Measurements from ENCODE around the gene PARVB.

PARVB gene

GRCh38 chr22:44139773-44140172, 115.7 kb downstream of the PARVB start:
- Histone ChIP-seq H3K9me3 (ENCODE audit: low read length) (no peaks in the 10 kb centered on the region), H3K4me3 (ENCODE audit: low read length) (no peak overlapping the region), H3K36me3 (ENCODE audit: insufficient read depth, low read length) (no peaks in the 10 kb centered on the region), H3K4me1 (ENCODE audit: insufficient read depth, low read length) (peaks cover 8% of the 10 kb centered on the region), H2AFZ (ENCODE audit: low read depth, low read length) (no peak overlapping the region), H3K27me3 (ENCODE audit: insufficient read depth, low read length) (no peaks in the 10 kb centered on the region)

- Histone ChIP-seq H3K27me3 (ENCODE audit: insufficient read depth, low read length) (peaks cover 4% of the 10 kb centered on the region), H3K4me1 (ENCODE audit: insufficient read depth, low read length) (peaks cover 11% of the 10 kb centered on the region), H3K4me3 (ENCODE audit: low read length) (no peak overlapping the region), H2AFZ (ENCODE audit: low read depth, low read length) (no peak overlapping the region), H3K9me3 (ENCODE audit: low read length) (no peaks in the 10 kb centered on the region), H3K36me3 (ENCODE audit: insufficient read depth, low read length) (no peaks in the 10 kb centered on the region)
Measured at GRCh38 chr22:44142421-44143104, 118.5 kb downstream of the PARVB start.

DNA sequence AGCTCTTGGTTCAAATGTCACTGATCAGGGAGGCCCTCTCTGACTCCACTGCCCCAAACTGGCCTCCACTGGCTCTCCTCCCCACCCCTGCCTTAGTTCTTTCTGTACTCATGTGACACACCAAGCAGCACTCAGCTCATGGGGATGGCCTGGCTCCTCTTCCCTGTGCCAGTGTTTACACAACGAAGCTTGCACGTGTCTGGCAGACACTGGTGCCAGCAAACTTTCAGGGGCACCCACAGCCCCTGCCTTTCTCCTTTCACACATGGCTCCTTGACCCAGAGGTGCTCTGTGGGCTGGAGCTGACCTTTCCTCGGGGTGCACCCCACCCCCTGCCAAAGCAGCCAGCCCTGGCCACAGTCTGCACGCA, 119.0 kb downstream of the PARVB start:
- H3K4me1 ChIP-seq (ENCODE audit: insufficient read depth, low read length) = peaks cover 16% of the 10 kb centered on the region
- H3K27me3 ChIP-seq (ENCODE audit: insufficient read depth, low read length) = peaks cover 9% of the 10 kb centered on the region
- H2AFZ ChIP-seq (ENCODE audit: low read depth, low read length) = no peak overlapping the region
- H3K9me3 ChIP-seq (ENCODE audit: low read length) = no peaks in the 10 kb centered on the region
- no peaks in the 10 kb centered on the region for H3K36me3 ChIP-seq (ENCODE audit: insufficient read depth, low read length)
- no peak overlapping the region for H3K4me3 ChIP-seq (ENCODE audit: low read length)

GRCh38 chr22:44143579-44143978, 119.5 kb downstream of the PARVB start:
- Histone ChIP-seq H3K27me3 (ENCODE audit: insufficient read depth, low read length) (peaks cover 13% of the 10 kb centered on the region), H2AFZ (ENCODE audit: low read depth, low read length) (no peak overlapping the region), H3K4me3 (ENCODE audit: low read length) (no peak overlapping the region), H3K9me3 (ENCODE audit: low read length) (no peaks in the 10 kb centered on the region), H3K4me1 (ENCODE audit: insufficient read depth, low read length) (peaks cover 19% of the 10 kb centered on the region), H3K36me3 (ENCODE audit: insufficient read depth, low read length) (no peaks in the 10 kb centered on the region)

DNA sequence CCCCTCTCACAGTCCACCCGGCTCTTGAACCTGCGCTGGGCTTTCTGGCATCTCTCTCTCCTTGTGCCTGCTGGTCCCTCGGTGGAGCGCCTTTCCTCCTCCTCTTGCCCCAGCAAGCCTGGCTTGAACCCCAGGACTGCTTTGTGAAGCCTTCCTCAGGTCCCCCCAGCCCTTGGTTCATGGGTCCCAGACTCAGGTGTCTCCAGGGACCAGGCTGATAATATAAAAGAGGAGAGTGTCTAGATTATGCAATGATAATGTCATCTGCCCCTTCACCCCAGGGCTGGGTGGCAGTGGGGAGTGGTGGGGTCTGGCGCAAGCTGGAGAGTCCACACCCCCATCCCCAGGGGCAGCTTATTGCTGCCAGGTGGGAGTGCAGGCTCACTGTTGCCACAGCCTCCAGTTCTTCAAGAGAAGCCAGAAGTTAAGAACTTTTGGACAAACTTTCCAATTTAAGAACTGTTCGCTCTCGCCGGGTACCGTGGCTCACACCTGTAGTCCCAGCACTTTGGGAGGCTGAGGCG, 120.0 kb downstream of the PARVB start:
- Histone ChIP-seq H3K4me1 (ENCODE audit: insufficient read depth, low read length) (peaks cover 19% of the 10 kb centered on the region), H2AFZ (ENCODE audit: low read depth, low read length) (no peak overlapping the region), H3K36me3 (ENCODE audit: insufficient read depth, low read length) (no peaks in the 10 kb centered on the region), H3K27me3 (ENCODE audit: insufficient read depth, low read length) (peaks cover 15% of the 10 kb centered on the region), H3K4me3 (ENCODE audit: low read length) (no peak overlapping the region), H3K9me3 (ENCODE audit: low read length) (no peaks in the 10 kb centered on the region)

DNA sequence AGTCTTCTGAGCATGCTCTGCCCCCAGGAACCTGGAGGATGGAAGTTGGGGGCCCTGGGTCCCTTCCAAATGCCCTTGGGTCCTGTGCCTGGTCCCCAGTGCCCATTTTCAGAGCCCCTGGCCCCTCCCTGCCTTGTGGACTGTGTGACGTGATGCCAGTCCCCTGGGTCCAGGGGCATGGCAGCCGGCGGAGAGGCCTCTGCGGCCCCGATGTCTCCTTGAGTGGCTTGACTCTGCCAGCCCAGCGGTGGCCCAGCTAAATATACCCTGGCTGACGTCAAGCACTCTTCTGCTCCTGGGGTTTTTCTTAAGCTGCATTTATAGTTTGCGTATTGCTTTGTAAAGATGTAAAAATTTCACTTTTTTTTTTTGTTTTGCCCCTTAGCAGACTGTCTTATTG, 121.4 kb downstream of the PARVB start:
- no peaks in the 10 kb centered on the region for H3K9me3 ChIP-seq (ENCODE audit: low read length)
- no peak overlapping the region for H2AFZ ChIP-seq (ENCODE audit: low read depth, low read length)
- H3K4me3 ChIP-seq (ENCODE audit: low read length) = no peak overlapping the region
- peaks cover 19% of the 10 kb centered on the region for H3K4me1 ChIP-seq (ENCODE audit: insufficient read depth, low read length)
- no peaks in the 10 kb centered on the region for H3K36me3 ChIP-seq (ENCODE audit: insufficient read depth, low read length)
- H3K27me3 ChIP-seq (ENCODE audit: insufficient read depth, low read length) = peaks cover 15% of the 10 kb centered on the region

DNA sequence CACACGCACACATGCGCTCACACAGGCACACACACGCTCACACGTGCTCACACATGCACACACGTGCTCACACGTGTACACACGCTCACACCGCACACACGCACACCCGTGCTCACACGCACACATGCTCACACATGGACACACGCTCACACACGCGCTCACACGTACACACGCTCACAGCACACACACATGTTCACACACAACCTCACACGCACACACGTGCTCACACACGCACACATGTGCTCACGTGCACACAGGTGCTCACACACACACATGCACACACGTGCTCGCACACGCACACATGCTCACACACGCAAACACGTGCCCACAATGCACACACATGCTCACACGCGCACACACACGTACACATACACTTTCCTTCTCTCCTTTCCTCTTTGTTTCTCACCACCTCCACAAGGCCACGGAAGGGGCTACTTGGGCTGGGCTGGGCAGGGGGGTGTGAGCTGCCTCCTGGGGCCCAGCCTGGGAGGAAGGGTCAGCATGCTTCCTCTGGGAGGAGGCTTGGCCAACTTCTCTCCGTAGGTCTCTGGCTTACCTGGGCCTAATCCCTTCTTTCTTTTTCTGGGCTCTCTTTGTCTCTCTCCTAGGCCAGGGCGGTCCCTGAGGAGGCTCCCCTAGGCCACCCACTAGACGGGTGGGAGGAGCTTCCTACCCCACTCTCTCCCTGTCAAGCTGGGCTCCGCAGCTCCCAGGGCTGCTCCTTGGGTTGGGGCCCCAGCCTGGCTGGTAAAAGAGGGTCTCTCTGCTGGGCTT, 122.2 kb downstream of the PARVB start:
- Histone ChIP-seq H3K9me3 (ENCODE audit: low read length) (no peaks in the 10 kb centered on the region), H3K27me3 (ENCODE audit: insufficient read depth, low read length) (peaks cover 15% of the 10 kb centered on the region), H3K4me1 (ENCODE audit: insufficient read depth, low read length) (peaks cover 19% of the 10 kb centered on the region), H3K4me3 (ENCODE audit: low read length) (no peak overlapping the region), H2AFZ (ENCODE audit: low read depth, low read length) (no peak overlapping the region), H3K36me3 (ENCODE audit: insufficient read depth, low read length) (no peaks in the 10 kb centered on the region)

DNA sequence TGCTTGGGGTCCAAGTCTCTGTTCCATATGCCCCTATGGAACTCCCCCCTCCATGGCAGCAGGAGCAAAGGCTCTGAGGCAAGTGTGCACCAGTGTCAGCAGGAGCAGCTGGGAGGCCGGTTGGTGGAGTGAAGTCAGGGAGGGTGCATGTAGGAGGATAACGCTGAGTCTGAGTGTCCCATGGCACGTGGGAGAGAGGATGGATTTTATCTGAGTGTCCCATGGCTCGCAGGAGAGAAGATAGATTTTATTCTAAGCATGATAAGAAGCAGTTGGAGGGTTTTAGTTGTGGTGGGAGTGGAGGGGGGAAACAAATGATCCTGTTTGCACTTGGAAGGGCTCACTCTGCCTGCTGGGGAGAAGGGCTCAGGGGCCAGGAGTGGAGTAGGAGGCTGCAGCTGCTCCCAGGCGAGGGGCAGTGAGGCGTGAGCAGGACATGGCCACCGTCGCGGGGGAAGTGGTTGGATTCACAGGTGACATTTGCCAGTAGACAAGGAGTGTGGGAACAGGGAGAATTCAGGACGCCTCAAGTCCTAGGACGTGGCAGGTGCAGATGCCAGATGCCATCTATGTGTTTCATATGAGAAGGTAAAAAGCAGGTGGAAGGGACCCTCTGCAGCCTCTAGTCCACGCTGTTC, 123.0 kb downstream of the PARVB start:
- Histone ChIP-seq H3K9me3 (ENCODE audit: low read length) (no peaks in the 10 kb centered on the region), H2AFZ (ENCODE audit: low read depth, low read length) (no peak overlapping the region), H3K4me3 (ENCODE audit: low read length) (no peak overlapping the region), H3K4me1 (ENCODE audit: insufficient read depth, low read length) (peaks cover 19% of the 10 kb centered on the region), H3K27me3 (ENCODE audit: insufficient read depth, low read length) (peaks cover 15% of the 10 kb centered on the region), H3K36me3 (ENCODE audit: insufficient read depth, low read length) (no peaks in the 10 kb centered on the region)

DNA sequence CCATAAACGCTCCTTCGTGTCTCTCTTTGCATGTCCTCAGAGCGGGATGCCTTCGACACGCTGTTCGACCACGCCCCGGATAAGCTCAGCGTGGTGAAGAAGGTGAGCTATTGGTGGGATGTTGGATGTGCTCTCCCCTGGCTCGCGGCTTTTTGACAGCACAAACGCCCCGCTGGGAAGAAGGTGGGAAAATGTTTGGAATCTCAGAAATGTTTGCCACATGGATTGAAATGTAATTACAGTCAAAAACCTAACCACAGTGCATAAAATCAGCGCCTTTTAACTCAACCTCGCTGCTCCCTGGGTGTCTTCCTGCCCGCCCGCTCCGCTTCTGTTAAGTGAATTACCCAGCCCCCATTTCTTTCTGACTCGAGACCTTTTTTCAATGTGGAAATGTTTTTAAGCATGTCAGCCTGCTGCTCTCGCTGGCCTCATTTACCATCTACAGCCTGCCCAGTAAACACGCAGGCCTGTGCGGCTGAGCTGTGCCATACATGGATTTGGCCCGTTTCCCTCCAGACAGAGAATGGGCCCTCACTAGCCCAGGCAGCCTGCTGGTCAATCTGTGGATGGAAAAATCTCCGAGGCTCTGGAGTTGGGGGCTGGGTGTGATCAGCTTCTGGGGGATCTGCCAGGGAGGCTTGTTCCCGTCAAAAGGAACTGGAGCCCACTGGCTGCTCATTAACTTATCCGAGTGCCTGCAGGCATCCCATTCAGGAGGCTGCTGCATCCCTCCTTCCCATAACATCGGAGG, 123.9 kb downstream of the PARVB start:
- Histone ChIP-seq H2AFZ (ENCODE audit: low read depth, low read length) (no peak overlapping the region), H3K4me3 (ENCODE audit: low read length) (no peak overlapping the region), H3K4me1 (ENCODE audit: insufficient read depth, low read length) (peaks cover 19% of the 10 kb centered on the region)

GRCh38 chr22:44151676-44152075, 127.6 kb downstream of the PARVB start:
- no peak overlapping the region for H3K4me3 ChIP-seq (ENCODE audit: low read length)
- peaks cover 16% of the 10 kb centered on the region for H3K4me1 ChIP-seq (ENCODE audit: insufficient read depth, low read length)
- peaks cover 15% of the 10 kb centered on the region for H3K27me3 ChIP-seq (ENCODE audit: insufficient read depth, low read length)
- no peaks in the 10 kb centered on the region for H3K36me3 ChIP-seq (ENCODE audit: insufficient read depth, low read length)
- no peaks in the 10 kb centered on the region for H3K9me3 ChIP-seq (ENCODE audit: low read length)
- H2AFZ ChIP-seq (ENCODE audit: low read depth, low read length) = no peak overlapping the region

More for the DNA sequence above, 123.9 kb downstream of the PARVB start:
- no peaks in the 10 kb centered on the region for H3K9me3 ChIP-seq (ENCODE audit: low read length)
- H3K36me3 ChIP-seq (ENCODE audit: insufficient read depth, low read length) = no peaks in the 10 kb centered on the region
- peaks cover 15% of the 10 kb centered on the region for H3K27me3 ChIP-seq (ENCODE audit: insufficient read depth, low read length)

- Histone ChIP-seq H2AFZ (ENCODE audit: low read depth, low read length) (no peak overlapping the region), H3K9me3 (ENCODE audit: low read length) (no peaks in the 10 kb centered on the region), H3K4me1 (ENCODE audit: insufficient read depth, low read length) (peaks cover 16% of the 10 kb centered on the region), H3K27me3 (ENCODE audit: insufficient read depth, low read length) (peaks cover under 1% of the 10 kb centered on the region), H3K36me3 (ENCODE audit: insufficient read depth, low read length) (no peaks in the 10 kb centered on the region), H3K4me3 (ENCODE audit: low read length) (no peak overlapping the region)
Measured at GRCh38 chr22:44153710-44154109, 129.6 kb downstream of the PARVB start.

DNA sequence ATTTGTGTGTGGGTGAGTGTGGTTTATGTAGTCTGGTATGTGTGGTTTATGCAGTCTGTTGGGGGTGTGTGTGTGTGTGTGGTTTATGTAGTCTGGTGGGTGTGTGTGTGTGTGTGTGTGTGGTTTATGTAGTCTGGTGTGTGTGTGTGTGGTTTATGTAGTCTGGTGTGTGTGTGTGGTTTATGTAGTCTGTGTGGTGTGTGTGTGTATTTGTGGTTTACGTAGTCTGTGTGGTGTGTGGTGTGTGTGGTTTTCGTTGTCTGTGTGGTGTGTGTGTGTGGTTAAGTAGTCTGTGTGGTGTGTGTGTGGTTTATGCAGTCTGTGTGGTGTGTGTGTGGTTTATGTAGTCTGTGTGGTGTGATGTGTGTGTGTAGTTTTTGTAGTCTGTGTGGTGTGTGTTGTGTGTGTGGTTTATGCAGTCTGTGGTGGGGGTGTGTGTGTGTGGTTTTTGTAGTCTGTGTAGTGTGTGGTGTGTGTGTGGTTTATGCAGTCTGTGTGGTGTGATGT, 130.4 kb downstream of the PARVB start:
- no peaks in the 10 kb centered on the region for H3K36me3 ChIP-seq (ENCODE audit: insufficient read depth, low read length)
- H3K4me1 ChIP-seq (ENCODE audit: insufficient read depth, low read length) = peaks cover 24% of the 10 kb centered on the region
- H3K9me3 ChIP-seq (ENCODE audit: low read length) = no peaks in the 10 kb centered on the region
- no peak overlapping the region for H3K4me3 ChIP-seq (ENCODE audit: low read length)
- no peak overlapping the region for H2AFZ ChIP-seq (ENCODE audit: low read depth, low read length)
- no peaks in the 10 kb centered on the region for H3K27me3 ChIP-seq (ENCODE audit: insufficient read depth, low read length)

All from neuron (in vitro differentiated cells).